ENCODE results near the gene CAMSAP2.

GRCh38 chr1:200818248-200818647 lies 79.6 kb downstream of the CAMSAP2 start:
- TF ChIP-seq GATA2 (IDR thresholded peaks at IDR 0.05; ENCODE audit: low read depth, low read length) (no peak), GATA3 (IDR thresholded peaks at IDR 0.05; ENCODE audit: low read depth, low read length) (no peak)
